Central memory CD4-positive, alpha-beta T cell (primary cell): Measurements from ENCODE around the gene HUNK.

Source experiments
- DNase-seq: peaks from one replicate; pipeline ENCODE4 v3.0.0; 2022

HUNK gene

DNA sequence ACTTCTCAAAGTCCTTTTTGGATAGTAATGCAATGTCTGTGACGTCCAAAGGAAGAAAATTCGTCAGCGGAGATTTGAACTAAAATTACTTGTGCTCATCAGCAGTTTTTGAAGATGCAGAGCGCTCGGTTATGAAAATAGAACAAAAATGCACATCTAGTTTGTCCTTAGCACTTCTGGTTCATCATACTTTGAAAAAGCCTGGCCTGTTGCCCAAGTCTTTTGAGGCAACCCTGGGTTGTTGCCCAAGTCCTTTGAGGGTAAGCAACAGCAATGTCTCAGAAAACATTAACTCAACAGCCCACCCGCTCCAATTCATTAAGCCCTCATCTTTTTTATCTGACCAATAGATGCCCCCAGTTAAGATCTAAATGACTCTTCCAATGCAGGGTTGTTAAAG lies 91.9 kb downstream of the HUNK start:
- DNase-seq = no peak

DNA sequence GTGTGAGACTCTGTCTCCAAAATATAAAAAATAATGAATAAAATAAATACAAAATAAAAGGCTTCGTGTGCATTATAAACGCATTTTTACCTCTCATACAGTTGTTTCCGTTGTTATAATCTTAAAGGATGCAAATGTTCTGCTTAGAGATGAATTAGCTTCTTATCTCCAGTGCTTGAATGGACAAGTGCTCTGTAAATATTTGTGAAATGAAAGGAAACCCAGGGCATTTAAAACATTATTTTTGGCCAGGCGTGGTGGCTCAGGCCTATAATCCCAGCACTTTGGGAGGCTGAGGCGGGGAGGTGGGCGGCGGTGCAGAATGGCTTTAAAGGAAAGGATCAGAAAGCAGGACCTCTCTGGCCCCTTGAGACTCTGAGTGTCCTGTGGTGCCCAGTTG lies 94.5 kb downstream of the HUNK start:
- no peak for DNase-seq

DNA sequence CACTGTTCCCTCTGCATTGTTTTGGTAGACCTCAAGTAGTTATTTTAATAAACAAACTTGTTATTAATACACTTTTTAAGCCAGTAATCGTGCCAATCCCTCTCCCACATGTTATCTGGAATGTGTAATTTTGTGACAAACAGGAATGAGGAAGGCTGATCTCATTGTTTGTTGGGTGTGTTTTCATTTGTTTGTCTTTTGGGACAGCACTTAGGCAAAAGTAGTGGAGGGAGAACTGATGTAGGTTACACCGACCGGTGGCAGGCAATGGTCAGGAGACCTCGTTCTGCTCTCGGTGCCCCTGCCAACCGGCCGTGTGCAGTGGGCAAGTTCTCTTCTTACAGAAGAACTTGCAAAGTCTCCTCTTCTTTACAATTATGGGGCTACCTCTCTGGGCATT lies 99.8 kb downstream of the HUNK start:
- no peak for DNase-seq

DNA sequence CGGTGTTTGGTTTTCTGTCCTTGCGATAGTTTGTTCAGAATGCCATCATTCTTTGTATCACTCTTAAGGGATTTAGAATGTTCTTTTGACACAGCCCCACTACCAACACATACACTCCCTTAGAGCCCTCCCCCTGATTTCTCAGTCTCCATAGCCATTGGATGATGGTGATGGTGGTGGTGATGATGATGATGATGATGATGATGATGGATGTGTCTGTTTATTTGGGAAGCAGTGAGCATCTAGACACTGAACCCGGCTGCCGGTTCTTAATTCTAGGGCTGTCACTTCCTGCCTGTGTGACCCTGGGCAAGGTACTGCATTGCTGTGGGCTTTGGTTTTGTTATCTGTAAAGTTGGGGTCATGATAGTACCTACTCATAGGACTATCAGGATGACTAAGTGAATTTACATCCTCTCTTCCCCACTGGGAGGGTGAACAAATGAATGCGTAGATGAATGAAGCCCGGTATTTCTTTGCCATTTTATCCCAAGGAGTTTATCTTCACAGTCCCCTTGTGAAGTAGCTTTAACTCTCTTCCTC lies 100.7 kb downstream of the HUNK start:
- no peak for DNase-seq

DNA sequence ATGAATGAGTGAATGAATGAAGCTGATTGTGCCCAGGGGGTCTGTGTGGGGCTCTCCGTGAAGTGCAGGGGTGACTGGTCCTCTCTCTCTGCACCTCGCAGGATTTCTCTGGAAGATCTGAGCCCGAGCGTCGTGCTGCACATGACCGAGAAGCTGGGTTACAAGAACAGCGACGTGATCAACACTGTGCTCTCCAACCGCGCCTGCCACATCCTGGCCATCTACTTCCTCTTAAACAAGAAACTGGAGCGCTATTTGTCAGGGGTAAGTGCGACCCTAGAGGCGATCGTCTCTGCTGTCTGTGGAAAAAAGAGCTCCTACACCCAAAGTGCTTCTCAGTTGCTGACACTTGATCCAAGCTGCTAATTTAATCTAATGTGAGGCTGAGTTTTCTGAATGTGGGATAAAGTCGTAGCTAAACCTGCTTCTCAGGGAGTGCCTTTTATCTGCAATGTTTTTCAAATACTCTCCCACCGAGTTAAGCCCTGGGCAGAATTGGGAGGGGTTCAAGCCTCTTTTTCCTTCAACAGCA lies 101.7 kb downstream of the HUNK start:
- peak; percentile 46 for DNase-seq

DNA sequence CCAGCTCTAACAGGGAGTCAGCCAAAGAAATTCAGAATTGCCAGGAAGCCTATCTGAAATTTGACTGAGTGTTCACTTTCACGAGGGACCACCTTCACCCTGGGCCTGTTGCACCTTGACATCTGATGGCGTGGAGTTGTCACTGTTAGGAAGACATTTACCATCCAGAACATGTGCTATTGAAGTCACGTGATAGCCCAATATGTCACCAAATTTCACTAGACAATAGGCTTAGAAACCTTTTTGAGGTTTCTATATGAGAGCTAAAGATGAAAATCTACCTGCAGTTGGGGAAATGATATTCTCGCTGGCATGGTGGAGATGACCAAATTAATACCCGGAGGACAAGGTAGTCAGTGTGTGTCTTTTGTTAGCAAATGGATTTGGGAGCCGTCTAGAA lies 102.7 kb downstream of the HUNK start:
- DNase-seq = no peak

DNA sequence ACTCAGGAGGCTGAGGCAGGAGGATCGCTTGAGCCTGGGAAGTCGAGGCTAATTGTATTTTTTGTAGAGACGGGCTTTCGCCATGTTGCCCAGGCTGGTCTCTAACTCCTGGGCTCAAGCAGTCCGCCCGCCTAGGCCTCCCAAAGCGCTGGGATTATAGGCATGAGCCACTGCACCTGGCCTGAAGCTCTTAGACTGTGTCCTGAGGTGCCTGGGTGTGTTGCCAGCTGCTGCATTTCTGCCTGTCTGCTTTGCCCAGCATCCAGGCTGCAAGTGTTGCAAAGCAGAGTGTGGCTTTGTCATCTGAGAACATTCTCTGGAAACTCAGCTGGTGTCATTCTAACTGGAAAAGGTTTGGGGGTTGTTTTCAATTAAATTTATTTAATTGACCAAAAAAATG lies 105.0 kb downstream of the HUNK start:
- DNase-seq = no peak

DNA sequence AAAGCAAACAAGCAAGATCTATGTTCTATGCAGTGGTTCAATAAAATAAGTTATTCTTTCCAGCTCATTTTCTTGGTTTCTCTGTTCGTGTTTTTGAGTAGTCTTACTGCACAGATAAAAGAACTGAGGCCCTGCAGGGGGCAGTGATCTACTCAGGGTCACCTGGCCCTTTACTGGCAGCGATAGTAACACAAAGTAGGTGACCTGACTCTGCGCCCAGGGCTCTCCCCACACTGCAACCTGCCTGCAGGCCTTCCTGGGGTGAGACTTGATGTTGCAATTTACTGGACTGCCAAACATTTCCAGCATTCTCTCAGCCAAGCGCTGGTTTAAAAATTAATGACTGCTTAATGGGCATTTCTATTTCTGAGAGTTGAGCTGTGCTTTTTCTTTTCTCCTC lies 110.3 kb downstream of the HUNK start:
- DNase-seq = no peak

DNA sequence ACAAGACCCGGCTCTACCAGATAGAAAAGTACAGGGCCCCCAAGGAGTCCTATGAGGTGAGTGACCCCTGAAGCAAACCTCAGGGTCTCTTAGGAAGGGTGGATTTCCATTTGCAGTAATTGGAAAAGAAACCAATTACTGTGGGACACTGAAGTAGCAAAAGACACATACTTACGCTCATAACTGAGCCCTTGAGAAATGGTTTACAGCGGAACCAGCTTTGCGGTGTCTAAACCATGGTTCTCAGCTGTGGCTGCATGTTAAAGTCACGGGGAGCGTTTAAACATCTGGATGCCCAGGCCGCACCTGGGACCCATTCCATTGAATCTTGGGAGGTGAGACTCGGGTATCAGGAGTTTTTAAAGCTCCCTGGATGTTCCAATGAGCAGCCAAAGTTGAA lies 110.7 kb downstream of the HUNK start:
- DNase-seq = no peak

DNA sequence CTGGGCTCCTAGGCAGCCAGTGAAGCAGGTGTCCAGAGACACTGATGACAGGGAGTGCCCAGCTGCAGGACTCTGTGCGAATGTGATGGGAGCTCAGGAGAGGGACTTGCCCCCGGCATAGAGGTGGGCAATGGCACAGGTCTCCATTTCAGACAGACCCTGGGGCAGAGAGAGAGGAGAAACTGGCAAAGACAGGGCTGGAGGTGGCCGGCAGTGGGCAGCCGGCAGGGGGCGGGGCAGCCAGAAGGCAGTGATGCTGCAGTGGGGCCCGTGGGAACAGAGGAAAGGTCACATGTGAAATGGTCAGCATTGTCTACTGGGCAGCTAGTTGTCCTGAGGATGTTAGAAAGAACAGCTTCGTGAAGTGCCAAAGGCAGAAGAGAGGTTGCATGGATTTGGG lies 112.6 kb downstream of the HUNK start:
- no peak for DNase-seq

DNA sequence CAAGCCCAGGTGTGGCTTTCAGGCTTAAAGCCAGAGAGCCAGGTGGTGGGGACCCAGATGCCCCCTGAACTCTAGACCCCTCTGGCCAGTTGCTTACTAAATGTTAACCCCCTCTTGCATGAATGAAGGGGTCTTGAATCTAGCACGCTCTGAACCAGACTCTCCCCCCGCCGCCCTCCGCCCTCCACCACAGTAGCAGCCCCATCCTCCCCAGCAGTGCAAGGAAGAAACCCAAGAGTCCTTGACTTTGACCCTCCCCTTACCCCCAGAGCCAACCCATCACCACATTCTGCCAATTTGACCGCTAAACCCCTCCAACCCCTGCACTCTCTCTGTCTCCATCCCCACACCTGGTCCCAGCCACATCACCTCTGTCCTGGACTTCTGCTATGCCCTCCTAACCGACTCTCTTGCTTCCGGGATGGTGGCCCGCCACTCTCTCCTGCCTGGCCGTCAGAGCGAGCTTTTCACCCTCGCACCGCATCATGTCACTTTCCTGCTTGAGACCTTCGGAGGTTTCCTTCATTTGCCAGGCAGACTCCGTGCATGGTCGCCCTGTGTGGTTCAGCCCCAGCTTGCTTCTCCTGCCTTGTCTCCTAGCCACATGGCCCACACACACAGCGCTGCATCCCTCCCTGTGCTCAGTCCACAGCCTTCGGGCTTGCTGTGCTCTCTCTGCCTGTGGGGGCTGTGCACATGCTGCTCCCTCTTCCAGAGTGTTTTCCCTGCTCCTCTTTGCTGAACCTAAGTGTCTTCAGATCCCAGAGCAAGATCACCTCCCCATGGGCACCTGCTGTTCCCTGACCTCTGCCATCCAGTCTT lies 113.4 kb downstream of the HUNK start:
- no peak for DNase-seq

DNA sequence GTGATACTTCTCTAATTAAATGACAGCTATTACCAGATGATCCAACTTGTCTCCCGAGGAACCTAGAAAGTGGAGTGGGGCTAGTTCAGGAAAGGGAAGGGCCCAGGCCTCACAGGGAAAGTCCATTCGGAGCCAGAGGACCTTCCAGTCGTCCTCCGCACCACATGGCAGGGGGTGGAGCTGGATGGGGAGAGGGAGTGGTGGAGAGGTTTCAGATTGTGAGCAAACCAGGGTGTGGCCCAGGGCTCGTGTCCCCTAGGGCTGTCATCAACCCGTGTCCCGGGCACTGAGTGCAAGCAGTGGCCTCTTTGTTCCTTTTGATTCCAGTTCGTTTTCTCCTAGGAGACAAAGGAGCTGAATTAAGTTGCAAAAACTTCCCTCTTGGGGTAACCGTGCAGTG lies 114.9 kb downstream of the HUNK start:
- no peak for DNase-seq

DNA sequence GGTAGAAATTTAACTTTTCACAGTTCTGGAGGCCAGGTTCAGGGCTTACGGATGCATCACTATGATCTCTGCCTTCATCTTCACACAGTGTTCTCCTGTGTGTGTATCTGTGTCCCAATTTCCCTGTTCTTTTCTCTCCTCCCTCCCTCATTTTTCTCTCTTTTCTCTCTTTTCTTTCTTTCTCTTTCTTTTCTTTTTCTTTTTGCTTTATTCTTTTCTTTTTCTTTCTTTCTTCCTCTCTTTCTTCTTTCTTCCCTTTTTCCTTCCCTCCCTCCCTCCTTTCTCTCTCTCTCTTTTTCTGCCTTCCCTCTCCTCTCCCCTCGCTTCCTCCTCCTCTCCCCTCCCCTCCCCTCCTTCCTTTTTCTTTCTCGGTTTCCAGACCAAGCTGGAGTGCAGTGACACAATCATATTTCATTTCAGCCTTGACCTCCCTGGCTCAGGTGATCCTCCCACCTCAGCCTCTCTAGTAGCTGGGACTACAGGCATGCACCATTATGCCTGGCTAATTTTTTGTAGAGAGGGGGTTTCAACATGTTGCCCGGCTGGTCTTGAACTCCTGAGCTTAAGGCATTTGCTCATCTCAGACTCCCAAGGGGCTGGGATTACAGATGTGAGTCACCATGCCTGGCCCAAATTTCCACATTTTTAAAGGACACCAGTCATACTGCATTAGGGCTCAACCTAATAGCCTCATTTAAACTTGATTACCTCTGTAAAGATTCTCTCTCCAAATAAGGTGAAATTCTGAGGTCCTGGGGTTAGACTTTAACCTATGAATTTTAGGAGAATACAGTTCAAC lies 115.9 kb downstream of the HUNK start:
- no peak for DNase-seq

DNA sequence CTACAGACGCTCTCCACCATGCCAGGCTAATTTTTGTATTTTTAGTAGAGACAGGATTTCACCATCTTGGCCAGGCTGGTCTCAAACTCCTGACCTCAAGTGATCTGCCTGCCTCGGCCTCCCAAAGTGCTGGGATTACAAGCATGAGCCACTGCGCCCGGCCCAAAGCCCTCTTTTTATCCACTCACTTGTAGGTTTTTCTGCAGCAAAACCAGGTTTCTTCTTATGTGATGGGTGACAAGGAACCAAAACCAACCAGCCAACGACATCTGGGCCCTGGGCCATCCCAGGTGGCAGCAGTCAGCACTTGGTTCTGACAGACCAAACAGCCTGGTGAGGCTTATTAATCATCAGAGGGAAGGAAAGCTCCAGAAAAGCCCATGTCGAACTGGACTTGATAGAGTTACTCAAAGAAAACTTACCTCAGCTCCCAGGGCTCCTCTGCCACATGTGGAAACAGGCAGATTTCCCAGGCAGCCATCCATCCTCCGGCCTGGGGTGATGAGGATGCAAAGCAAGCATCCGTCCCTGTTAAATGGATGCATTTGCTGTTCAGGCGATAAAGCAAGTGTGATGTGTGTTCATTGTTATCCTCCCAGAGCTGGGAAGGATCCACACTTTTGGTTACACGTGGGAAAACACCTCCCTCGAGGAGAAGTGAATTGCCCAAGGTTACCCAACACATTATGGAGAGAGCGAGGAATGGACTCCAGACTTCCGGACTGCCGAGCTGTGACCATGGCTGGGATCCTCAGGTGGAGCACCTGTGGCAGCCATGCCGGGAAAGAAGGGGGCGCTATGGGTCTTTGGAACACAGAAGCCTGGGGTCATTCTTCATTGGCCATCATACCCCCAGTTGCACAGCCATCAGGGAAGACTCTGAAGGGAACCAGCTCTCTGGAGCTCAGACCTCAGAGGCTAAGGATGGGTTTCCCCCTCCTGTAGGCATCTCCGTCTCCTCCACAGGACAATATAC lies 118.8 kb downstream of the HUNK start:
- no peak for DNase-seq

DNA sequence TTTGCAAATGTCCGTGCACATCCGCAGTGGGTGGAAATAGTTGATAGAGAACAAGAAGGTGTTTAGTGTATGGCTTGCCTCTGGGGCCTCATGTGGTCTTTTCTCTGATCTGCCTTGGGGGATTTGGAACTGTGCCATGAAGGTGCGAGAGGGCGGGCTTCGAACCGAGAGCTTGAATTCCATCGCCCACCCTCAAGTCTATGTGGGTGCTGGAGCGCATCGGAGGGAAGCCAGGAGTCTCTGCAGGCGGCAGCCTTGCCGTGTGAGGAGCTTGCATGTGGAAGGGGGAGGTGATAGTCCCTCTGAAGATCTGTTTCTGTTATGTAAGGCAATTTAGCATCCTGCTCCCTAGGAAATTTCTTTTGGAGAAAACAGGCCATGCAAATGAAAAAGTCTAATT lies 119.6 kb downstream of the HUNK start:
- no peak for DNase-seq

DNA sequence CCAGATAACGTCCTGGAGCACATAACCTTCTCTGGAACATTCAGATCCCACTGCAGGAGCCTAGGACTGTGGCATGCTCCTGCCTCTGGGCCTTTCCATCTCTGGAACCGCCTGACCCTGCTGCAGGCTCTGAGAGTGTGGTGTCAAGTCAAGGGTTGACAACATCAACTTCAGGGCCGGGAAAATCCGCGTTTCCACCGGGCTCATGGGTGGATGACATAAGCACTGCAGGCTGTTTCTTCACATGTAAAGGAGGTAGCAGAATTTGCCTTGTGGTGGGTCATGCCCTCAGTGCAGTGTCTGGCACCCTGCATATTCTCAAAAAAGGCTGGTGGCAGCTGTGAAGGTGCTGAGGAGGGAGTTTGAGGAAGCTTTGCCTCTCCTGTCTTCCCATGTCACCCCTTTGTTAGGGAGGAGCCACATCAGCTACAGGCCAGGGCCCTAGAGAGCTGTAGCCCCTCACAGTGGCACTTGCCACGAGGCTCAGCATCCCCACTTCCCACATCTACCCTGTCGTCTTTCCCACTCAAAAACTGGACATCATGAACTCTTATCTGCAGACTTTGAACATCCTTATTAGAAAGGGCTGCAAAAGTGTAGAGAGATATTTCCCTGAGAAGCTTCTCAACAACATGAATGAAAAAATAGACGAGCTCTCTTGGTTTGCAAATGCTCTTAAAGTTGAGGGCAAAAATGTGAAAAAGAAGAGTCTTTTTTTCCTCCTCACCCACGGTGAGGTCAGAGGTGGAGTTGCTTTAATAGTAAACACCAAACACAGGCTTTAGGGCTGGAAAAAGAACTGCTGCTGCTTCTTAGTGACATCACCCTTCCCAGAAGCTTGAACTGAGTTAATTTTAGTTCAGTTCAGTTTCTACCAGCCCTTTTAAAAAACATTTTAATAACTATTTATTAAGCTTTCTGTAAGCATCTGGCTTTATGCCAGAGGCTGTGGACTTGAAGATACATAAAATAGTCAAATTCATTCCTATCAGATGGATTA lies 121.3 kb downstream of the HUNK start:
- DNase-seq = no peak

DNA sequence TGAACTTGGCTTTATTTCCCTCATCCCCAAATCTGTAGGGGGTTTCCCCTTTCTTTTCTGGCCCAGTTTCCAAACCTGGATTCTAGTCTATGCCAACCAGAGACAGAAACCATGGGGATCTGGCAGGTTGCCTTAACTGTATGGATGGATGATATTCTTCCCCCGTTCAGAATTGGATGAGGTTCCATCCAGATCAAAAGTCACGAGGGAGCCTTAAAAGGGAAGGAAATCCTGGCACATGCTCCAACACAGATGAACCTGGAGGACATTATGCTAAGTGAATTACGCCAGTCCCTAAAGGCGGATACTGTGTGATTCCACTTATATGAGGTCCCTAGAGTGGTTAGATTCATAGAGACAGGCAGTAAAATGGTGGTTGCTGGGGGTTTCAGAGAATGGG lies 124.4 kb downstream of the HUNK start:
- no peak for DNase-seq

DNA sequence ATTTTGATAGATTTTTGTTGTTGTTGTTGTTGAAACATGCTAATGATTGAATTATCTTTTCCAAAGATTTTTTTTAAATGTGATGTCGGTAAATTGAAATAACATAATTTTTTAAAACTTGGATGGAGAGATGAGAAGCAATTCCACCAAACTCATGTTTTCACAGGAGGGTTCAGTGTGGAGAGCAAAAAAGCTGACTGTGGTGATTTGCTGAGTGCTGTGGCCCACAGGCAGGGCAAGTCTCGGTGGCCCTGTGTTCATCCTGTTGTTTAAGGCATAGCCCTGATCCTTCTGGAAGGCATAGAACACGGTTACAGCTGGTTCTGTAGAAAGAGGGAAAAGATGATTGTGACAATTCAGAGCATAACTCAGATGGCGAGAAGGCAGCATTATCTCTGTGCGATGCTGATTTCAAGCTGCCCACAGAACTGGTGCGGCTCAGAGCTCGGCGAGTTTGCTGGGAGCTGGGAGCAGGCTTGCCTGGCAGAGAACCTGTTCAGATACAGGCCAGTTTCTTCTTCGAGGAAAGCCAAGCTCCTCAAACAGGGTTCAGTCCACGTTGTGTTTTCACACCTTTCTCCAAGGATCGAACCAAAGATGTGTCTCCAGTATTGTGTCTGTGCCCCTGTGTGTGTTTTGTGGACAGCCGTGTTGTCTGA lies 127.1 kb downstream of the HUNK start:
- DNase-seq = no peak

DNA sequence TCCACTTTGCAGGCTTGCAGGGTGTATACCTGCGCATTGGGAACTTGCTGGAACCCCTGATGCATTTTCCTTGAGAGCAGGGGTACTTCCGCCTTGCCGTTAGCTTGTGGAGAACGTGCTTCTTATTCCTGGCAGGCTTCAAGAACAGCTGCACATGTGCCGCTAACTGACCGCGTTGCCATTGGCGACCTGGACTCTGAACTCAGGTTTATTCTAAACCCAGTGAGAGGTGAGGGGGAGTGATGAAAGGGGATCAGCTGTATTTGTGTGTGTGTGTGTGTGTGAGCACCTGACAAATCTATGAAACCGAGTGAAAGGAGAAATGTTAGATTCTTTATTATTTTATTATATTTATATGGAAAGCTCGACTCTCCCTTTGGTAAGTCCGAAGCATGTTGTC lies 128.6 kb downstream of the HUNK start:
- DNase-seq = no peak

DNA sequence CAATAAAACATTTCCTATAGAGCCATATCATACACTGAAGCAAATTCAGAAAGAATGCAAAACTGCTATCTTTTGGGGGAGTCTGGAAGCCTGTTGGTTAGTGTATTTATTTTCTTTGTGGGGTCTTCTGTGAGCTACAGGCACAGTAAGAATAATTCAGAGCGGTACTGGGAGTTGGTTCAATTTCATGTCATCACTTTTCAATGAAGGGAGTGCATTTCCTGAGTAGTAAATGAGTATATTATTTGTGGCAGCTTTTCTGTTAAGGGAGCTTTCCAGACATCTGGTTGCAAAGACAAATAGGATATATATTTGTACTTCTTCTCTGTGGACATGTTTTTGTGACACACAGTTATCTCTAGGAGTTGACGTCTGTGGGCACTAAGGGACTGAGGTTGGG lies 130.6 kb downstream of the HUNK start:
- DNase-seq = no peak

DNA sequence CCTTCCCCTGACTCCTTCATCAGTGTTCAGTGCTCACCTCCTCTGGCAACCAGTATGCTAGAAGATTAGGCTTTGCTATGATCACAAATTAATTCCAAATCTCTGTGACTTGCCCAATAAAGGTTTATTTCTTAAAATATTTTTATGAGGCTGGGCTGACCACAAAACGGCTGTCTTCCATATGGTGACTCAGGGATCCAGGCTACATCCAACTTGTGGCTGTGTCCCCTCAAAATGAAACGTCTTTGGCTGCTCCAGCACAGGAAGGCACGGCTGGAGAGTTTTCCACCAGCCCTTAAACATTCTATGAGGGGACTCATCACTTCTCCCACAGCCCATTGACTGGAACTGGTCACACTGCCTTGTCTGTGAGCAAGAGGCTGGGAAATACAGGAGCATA lies 131.5 kb downstream of the HUNK start:
- DNase-seq = no peak
